Caco-2 (cell line): ENCODE data around the gene SRSF2. TPM values are rescaled to one million over a fixed set of nuclear protein-coding genes. Genes with fewer than 3 reads are reported as not detected.
"Not testable (repeated sequence)": the region's sequence is repeated elsewhere in the genome, so short reads cannot be mapped to it uniquely, and the experiment has no call there.

Source experiments
- BruUV-seq: library from RNA; stranded (reverse); fragments of 400-500 nt; replicated peaks from 2 replicates; lab custom pipeline; 2021; lab: Mats Ljungman, UMichigan
- CTCF ChIA-PET: fragments of 300-600 bp; sonication (Branson Sonifier 250); formaldehyde crosslinking; loops from one replicate; lab custom pipeline; 2022; ENCODE audit warnings: antibody characterized with exemption; lab: Charles Lee
- POLR2A ChIA-PET: fragments of 300-600 bp; sonication (Branson Sonifier 250); formaldehyde crosslinking; loops from one replicate; lab custom pipeline; 2022; ENCODE audit warnings: antibody characterized with exemption; lab: Charles Lee
- DNase-seq, 2 experiments: peaks; one replicate each; pipeline versions ENCODE4 v3.0.0 to v3.0.0-alpha.2; 2020 to 2022
- H3K27me3 ChIP-seq: replicated peaks from 2 replicates; pipeline ENCODE4 v1.6.0; 2011; ENCODE audit warnings: low read length; ENCODE audit not compliant: control insufficient read depth, insufficient read depth
- H3K36me3 ChIP-seq: 2 replicates; pipeline ENCODE4 v1.5.1; 2011; ENCODE audit warnings: low read length; ENCODE audit not compliant: control insufficient read depth, insufficient read depth
- H3K4me1 ChIP-seq: fragments of 250-450 bp; sonication (Bioruptor Pico); 2 replicates; pipeline ENCODE4 v1.5.1; 2020; ENCODE audit warnings: mild to moderate bottlenecking
- H3K4me3 ChIP-seq: 2 replicates; pipeline ENCODE4 v1.5.1; 2011; ENCODE audit warnings: low read depth, mild to moderate bottlenecking, control low read depth, low read length
- H3K9me3 ChIP-seq: fragments of 250-450 bp; sonication (Bioruptor Pico); 2 replicates; pipeline ENCODE4 v1.5.1; 2020; ENCODE audit warnings: mild to moderate bottlenecking, moderate library complexity
- H3K27ac Mint-ChIP-seq: one replicate; pipeline ENCODE4 v1.8.0; 2022; ENCODE audit warnings: mixed read lengths; ENCODE audit not compliant: unreplicated experiment
- H3K27me3 Mint-ChIP-seq: one replicate; pipeline ENCODE4 v1.8.0; 2022; ENCODE audit warnings: mixed read lengths; ENCODE audit not compliant: insufficient read depth, unreplicated experiment
- H3K36me3 Mint-ChIP-seq: one replicate; pipeline ENCODE4 v1.8.0; 2022; ENCODE audit warnings: mild to moderate bottlenecking, mixed read lengths; ENCODE audit not compliant: insufficient read depth, unreplicated experiment
- H3K4me1 Mint-ChIP-seq: one replicate; pipeline ENCODE4 v1.8.0; 2022; ENCODE audit warnings: low read depth, mixed read lengths; ENCODE audit not compliant: unreplicated experiment
- H3K4me3 Mint-ChIP-seq: one replicate; pipeline ENCODE4 v1.8.0; 2022; ENCODE audit warnings: mild to moderate bottlenecking, moderate library complexity, mixed read lengths; ENCODE audit not compliant: unreplicated experiment
- H3K9me3 Mint-ChIP-seq: one replicate; pipeline ENCODE4 v1.8.0; 2022; ENCODE audit warnings: mixed read lengths; ENCODE audit not compliant: unreplicated experiment
- CTCF ChIP-seq, 2 experiments: fragments of 200-600 bp in 1 of 2; IDR thresholded peaks; 1 replicate in 1 of 2; 2 replicates in 1 of 2; pipeline versions ENCODE4 v1.5.1 to v1.8.0; 2011 to 2022; ENCODE audit warnings: antibody characterized with exemption in 1 of 2, control low read depth in 1 of 2, inconsistent platforms in 1 of 2, low read depth in 1 of 2, low read length in 1 of 2, mild to moderate bottlenecking in 1 of 2, moderate library complexity in 1 of 2; ENCODE audit not compliant: insufficient read depth in 1 of 2, severe bottlenecking in 1 of 2, unreplicated experiment in 1 of 2
- intact Hi-C: fragments of 100-400 bp; cut with micrococcal nuclease; formaldehyde crosslinking; loops from one replicate; pipeline ENCODE4 v1.10.0; 2022; ENCODE audit not compliant: unreplicated experiment
- total RNA-seq: library from RNA; stranded (reverse); gene quantifications from 2 replicates; pipeline ENCODE4 v1.2.3, GENCODE V29; 2022

SRSF2 gene
- total RNA-seq, 1 experiment from 2014 or later: 356 TPM

- Histone ChIP-seq H3K27me3 (no peaks in the 10 kb centered on the region), H3K4me3 (no peak overlapping the region), H3K9me3 (no peaks in the 10 kb centered on the region), H3K4me1 (peaks cover 8% of the 10 kb centered on the region), H3K36me3 (peaks cover 3% of the 10 kb centered on the region)
- CTCF ChIA-PET: interaction anchor here (1.1 to 1.3 kb wide), 2 partner anchors 33 to 74 kb away, joined by 3 to 4 read pairs; no protein-coding TSS in a partner anchor
- H3K27ac Mint-ChIP-seq: no peak overlapping the region
- BruUV-seq: no TSS peak
- TF ChIP-seq CTCF (IDR thresholded peaks at IDR 0.05; ENCODE audit: insufficient read depth in 1 of 2, low read depth in 1 of 2, low read length in 1 of 2, severe bottlenecking in 1 of 2, unreplicated experiment in 1 of 2): no peak
- H3K36me3 Mint-ChIP-seq: peaks cover 50% of the 10 kb centered on the region
- POLR2A ChIA-PET: no interaction called here
- peaks cover 16% of the 10 kb centered on the region for H3K4me1 Mint-ChIP-seq
- H3K27me3 Mint-ChIP-seq: no peaks in the 10 kb centered on the region
- DNase-seq: no peak
- no peak overlapping the region for H3K4me3 Mint-ChIP-seq
- H3K9me3 Mint-ChIP-seq: no peaks in the 10 kb centered on the region
- intact Hi-C loops: loop anchor here (2.0 to 5.0 kb wide), 3 partner anchors 28 to 158 kb away; no protein-coding TSS in a partner anchor
Measured at GRCh38 chr17:76714336-76714735, 22.8 kb downstream of the SRSF2 start.

GRCh38 chr17:76713765-76714164 is 23.4 kb downstream of the SRSF2 start:
- no TSS peak for BruUV-seq
- Mint-ChIP-seq H3K9me3 (no peaks in the 10 kb centered on the region), H3K27me3 (no peaks in the 10 kb centered on the region), H3K36me3 (peaks cover 45% of the 10 kb centered on the region), H3K27ac (no peak overlapping the region), H3K4me3 (peak overlapping the region; percentile 13), H3K4me1 (peaks cover 21% of the 10 kb centered on the region)
- H3K36me3 ChIP-seq: peaks cover 3% of the 10 kb centered on the region
- no peaks in the 10 kb centered on the region for H3K9me3 ChIP-seq
- DNase-seq: no peak
- CTCF ChIA-PET: interaction anchor here (1.1 to 1.3 kb wide), 2 partner anchors 32 to 74 kb away, joined by 3 to 4 read pairs; no protein-coding TSS in a partner anchor
- POLR2A ChIA-PET: no interaction called here
- peaks cover 13% of the 10 kb centered on the region for H3K4me1 ChIP-seq
- H3K4me3 ChIP-seq: no peak overlapping the region
- TF ChIP-seq CTCF (IDR thresholded peaks at IDR 0.05; ENCODE audit: insufficient read depth in 1 of 2, low read depth in 1 of 2, low read length in 1 of 2, severe bottlenecking in 1 of 2, unreplicated experiment in 1 of 2): no peak
- intact Hi-C loops: loop anchor here (2.0 to 5.0 kb wide), 3 partner anchors 27 to 157 kb away; no protein-coding TSS in a partner anchor
- no peaks in the 10 kb centered on the region for H3K27me3 ChIP-seq

- H3K36me3 Mint-ChIP-seq: peaks cover 30% of the 10 kb centered on the region
- H3K4me3 ChIP-seq, H3K27me3 Mint-ChIP-seq, CTCF ChIA-PET, H3K9me3 Mint-ChIP-seq, POLR2A ChIA-PET, H3K36me3 ChIP-seq, H3K27me3 ChIP-seq, H3K4me3 Mint-ChIP-seq, H3K27ac Mint-ChIP-seq, H3K9me3 ChIP-seq, DNase-seq, BruUV-seq: not testable (repeated sequence)
- peaks cover 13% of the 10 kb centered on the region for H3K4me1 ChIP-seq
- H3K4me1 Mint-ChIP-seq: peaks cover 21% of the 10 kb centered on the region
- intact Hi-C loops: loop anchor here (5.0 kb wide), 1 partner anchor 40 kb away; no protein-coding TSS in a partner anchor
Measured at GRCh38 chr17:76712321-76712720, 24.8 kb downstream of the SRSF2 start.
